GM19351 (cell line): ENCODE results near the gene MAPK9.
"Not testable (repeated sequence)": the region's sequence is repeated elsewhere in the genome, so short reads cannot be mapped to it uniquely, and the experiment has no call there.

Experiments used
- ATAC-seq: cut with Tn5 transposase; IDR thresholded peaks from one replicate; pipeline ENCODE4 v1.9.1; 2021; ENCODE audit warnings: mild to moderate bottlenecking, moderate library complexity; ENCODE audit not compliant: unreplicated experiment

The MAPK9 gene

GRCh38 chr5:180238631-180239030 is 53.3 kb downstream of the MAPK9 start:
- ATAC-seq = no peak

GRCh38 chr5:180235846-180236245 is 56.0 kb downstream of the MAPK9 start:
- ATAC-seq = no peak

GRCh38 chr5:180235077-180235476 is 56.8 kb downstream of the MAPK9 start:
- no peak for ATAC-seq

- no peak for ATAC-seq
Measured at GRCh38 chr5:180234271-180234670, 57.6 kb downstream of the MAPK9 start.

GRCh38 chr5:180233729-180234128 is 58.2 kb downstream of the MAPK9 start:
- no peak for ATAC-seq

GRCh38 chr5:180230017-180230416 is 61.9 kb downstream of the MAPK9 start:
- ATAC-seq = no peak

- ATAC-seq = no peak
Measured at GRCh38 chr5:180222056-180222455, 69.8 kb downstream of the MAPK9 start.

GRCh38 chr5:180217797-180218196 is 74.1 kb downstream of the MAPK9 start:
- no peak for ATAC-seq

GRCh38 chr5:180216646-180217171 is 75.2 kb downstream of the MAPK9 start:
- ATAC-seq = no peak

- no peak for ATAC-seq
Measured at GRCh38 chr5:180215783-180216630, 75.9 kb downstream of the MAPK9 start.

GRCh38 chr5:180214870-180215770 is 76.8 kb downstream of the MAPK9 start:
- no peak for ATAC-seq

- ATAC-seq = no peak
Measured at GRCh38 chr5:180213657-180214207, 78.2 kb downstream of the MAPK9 start.

- no peak for ATAC-seq
Measured at GRCh38 chr5:180213256-180213600, 78.7 kb downstream of the MAPK9 start.

GRCh38 chr5:180212363-180213255 is 79.3 kb downstream of the MAPK9 start:
- no peak for ATAC-seq

- no peak for ATAC-seq
Measured at GRCh38 chr5:180211761-180212035, 80.2 kb downstream of the MAPK9 start.

- ATAC-seq = no peak
Measured at GRCh38 chr5:180210961-180211760, 80.7 kb downstream of the MAPK9 start.

- ATAC-seq = not testable (repeated sequence)
Measured at GRCh38 chr5:180210077-180210476, 81.8 kb downstream of the MAPK9 start.

- peak; percentile 87 for ATAC-seq
Measured at GRCh38 chr5:180209137-180209581, 82.7 kb downstream of the MAPK9 start, which contains the start of gene RASGEF1C. Gene RASGEF1C, minus strand, starts transcription at chr5:180209211. Its CDS starts 71,159 bp downstream, at chr5:180138052.

- peak; percentile 25 for ATAC-seq
Measured at GRCh38 chr5:180208435-180209081, 83.3 kb downstream of the MAPK9 start.
